ENCODE data around the gene ENO1. TPM values are rescaled to one million over a fixed set of nuclear protein-coding genes. Genes with fewer than 3 reads are reported as not detected.

The ENO1 gene
- total and polyA plus RNA-seq, 9 of the 15 experiments (the other 6 are each of a cell fraction or from before 2014, with no cell fraction given) = 2,249 to 7,472 (median 2,868) TPM

DNA sequence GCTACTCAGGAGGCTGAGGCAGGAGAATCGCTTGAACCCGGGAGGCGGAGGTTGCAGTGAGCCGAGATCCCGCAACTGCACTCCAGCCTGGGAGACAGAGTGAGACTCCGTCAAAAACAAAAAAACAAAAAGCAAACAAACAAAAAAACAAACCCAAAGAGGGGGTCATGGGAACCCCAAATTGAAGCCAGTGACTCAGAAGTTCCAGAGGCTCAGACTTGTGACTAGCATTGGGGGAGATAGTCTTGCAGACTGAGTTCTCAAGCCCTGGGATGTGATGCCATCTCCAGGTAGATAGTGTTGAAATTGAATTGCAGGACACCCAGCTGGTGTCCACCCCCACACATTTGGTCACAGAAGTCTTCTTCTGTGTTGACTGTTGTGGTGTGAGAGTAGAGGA lies 24.9 kb upstream of the ENO1 start (continued):
- TF ChIP-seq ARID2 (IDR thresholded peaks at IDR 0.05) (peak; percentile 55; the same call in 1 of the 2 replicates), TCF7L2 (IDR thresholded peaks at IDR 0.05; ENCODE audit: low read depth, low read length) (no peak), KHSRP (IDR thresholded peaks at IDR 0.05) (no peak), DPF2 (IDR thresholded peaks at IDR 0.05) (peak; percentile 64; the same call in 1 of the 2 replicates), CHAMP1 (IDR thresholded peaks at IDR 0.05) (no peak), ZSCAN29 (IDR thresholded peaks at IDR 0.05) (no peak), SMARCA4 (IDR thresholded peaks at IDR 0.05) (peak; percentile 58), PATZ1 (CRISPR knock-in tag; IDR thresholded peaks at IDR 0.05; ENCODE audit: borderline replicate concordance) (no peak), POLR3G (IDR thresholded peaks at IDR 0.05; ENCODE audit: extremely low read depth, insufficient read length, insufficient replicate concordance) (no peak), RAD21 (CRISPR knock-in tag; conservative IDR thresholded peaks at IDR 0.05 in 1 of 2, IDR thresholded peaks at IDR 0.05 in 1 of 2) (peak in 1 of 2 experiments; percentile 45; a peak in 1 of 4 replicates), CHD4 (IDR thresholded peaks at IDR 0.05; ENCODE audit: insufficient read depth, insufficient replicate concordance, low read depth, low read length, poor library complexity, severe bottlenecking) (no peak), JUND (IDR thresholded peaks at IDR 0.05; ENCODE audit: borderline replicate concordance, low read depth, low read length) (peak; percentile 70; the same call in 1 of the 2 replicates), JUND (tag; IDR thresholded peaks at IDR 0.05; ENCODE audit: borderline replicate concordance, low read depth, low read length) (peak; percentile 68; the same call in 1 of the 3 replicates), ZNF436 (CRISPR knock-in tag; IDR thresholded peaks at IDR 0.05) (no peak), ZBTB26 (CRISPR knock-in tag; IDR thresholded peaks at IDR 0.05) (no peak), HNRNPLL (IDR thresholded peaks at IDR 0.05; ENCODE audit: low read depth, low read length, poor library complexity, severe bottlenecking) (no peak)
- TF ChIP-seq, protein P1, sequence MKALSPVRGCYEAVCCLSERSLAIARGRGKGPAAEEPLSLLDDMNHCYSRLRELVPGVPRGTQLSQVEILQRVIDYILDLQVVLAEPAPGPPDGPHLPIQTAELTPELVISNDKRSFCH (CRISPR knock-in tag; IDR thresholded peaks at IDR 0.05) = no peak
- TF ChIP-seq, protein P1 (tag; IDR thresholded peaks at IDR 0.05) = no peak
- TF ChIP-seq, protein P2, sequence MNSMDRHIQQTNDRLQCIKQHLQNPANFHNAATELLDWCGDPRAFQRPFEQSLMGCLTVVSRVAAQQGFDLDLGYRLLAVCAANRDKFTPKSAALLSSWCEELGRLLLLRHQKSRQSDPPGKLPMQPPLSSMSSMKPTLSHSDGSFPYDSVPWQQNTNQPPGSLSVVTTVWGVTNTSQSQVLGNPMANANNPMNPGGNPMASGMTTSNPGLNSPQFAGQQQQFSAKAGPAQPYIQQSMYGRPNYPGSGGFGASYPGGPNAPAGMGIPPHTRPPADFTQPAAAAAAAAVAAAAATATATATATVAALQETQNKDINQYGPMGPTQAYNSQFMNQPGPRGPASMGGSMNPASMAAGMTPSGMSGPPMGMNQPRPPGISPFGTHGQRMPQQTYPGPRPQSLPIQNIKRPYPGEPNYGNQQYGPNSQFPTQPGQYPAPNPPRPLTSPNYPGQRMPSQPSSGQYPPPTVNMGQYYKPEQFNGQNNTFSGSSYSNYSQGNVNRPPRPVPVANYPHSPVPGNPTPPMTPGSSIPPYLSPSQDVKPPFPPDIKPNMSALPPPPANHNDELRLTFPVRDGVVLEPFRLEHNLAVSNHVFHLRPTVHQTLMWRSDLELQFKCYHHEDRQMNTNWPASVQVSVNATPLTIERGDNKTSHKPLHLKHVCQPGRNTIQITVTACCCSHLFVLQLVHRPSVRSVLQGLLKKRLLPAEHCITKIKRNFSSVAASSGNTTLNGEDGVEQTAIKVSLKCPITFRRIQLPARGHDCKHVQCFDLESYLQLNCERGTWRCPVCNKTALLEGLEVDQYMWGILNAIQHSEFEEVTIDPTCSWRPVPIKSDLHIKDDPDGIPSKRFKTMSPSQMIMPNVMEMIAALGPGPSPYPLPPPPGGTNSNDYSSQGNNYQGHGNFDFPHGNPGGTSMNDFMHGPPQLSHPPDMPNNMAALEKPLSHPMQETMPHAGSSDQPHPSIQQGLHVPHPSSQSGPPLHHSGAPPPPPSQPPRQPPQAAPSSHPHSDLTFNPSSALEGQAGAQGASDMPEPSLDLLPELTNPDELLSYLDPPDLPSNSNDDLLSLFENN (IDR thresholded peaks at IDR 0.05; ENCODE audit: low read depth in 2 of 2, low read length in 2 of 2) = no peak
